KOPT-K1 (cell line): ENCODE measurements around the gene KCNIP4.

Experiments
- H3K27ac ChIP-seq: fragments of 200-600 bp; sonication (generic); 2 replicates; pipeline ENCODE4 v1.5.1; 2016; ENCODE audit warnings: antibody characterized with exemption, mild to moderate bottlenecking, low read depth, low read length; ENCODE audit not compliant: poor library complexity, severe bottlenecking
- H3K36me3 ChIP-seq: fragments of 200-600 bp; sonication (generic); 2 replicates; pipeline ENCODE4 v1.5.1; 2017; ENCODE audit warnings: antibody characterized with exemption, mild to moderate bottlenecking, low read length, moderate library complexity; ENCODE audit not compliant: insufficient read depth
- H3K9me3 ChIP-seq: fragments of 200-600 bp; sonication (generic); 2 replicates; pipeline ENCODE4 v1.5.1; 2017; ENCODE audit warnings: antibody characterized with exemption, low read length, mild to moderate bottlenecking; ENCODE audit not compliant: insufficient read depth, poor library complexity, severe bottlenecking

KCNIP4 gene

DNA sequence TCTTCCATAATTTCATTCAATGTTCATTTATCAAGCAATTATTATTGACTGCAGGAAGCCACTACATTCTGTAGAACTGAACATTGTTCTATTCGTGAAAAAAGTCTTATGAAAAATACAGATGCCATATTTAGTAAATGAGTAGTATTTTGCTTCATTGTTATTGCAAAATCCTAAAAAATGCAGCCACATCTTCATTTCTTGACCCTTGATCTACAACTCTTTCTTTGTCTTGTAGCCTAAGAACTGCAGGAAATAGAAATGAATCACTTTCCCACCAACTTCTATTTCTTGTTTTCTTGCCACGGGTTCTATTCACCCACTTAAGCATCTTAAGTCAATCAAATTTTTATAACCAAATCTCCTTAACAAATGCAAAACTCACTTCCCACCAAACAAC lies 63.3 kb downstream of the KCNIP4 start:
- Histone ChIP-seq H3K9me3 (no peaks in the 10 kb centered on the region), H3K27ac (no peak overlapping the region), H3K36me3 (no peaks in the 10 kb centered on the region)

DNA sequence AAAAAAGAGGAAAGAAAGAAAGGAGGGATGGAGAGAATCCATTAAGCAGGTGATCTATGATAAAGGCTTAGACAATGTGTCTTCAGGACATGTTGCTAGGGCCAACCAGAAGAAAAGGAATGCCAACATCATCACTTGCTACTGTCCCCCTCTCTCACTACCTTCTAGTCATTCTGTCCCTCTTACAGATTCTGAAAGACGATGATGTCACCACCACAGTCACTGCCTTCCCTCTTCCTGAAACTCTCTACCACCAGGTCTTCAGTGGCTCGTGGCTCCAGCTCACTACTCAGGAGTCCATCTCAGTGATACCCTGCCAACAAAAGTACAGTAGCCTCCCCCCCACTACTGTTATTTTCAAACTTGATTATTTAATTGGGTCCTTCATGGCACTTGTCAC lies 64.0 kb downstream of the KCNIP4 start:
- Histone ChIP-seq H3K27ac (no peak overlapping the region), H3K36me3 (no peaks in the 10 kb centered on the region)

DNA sequence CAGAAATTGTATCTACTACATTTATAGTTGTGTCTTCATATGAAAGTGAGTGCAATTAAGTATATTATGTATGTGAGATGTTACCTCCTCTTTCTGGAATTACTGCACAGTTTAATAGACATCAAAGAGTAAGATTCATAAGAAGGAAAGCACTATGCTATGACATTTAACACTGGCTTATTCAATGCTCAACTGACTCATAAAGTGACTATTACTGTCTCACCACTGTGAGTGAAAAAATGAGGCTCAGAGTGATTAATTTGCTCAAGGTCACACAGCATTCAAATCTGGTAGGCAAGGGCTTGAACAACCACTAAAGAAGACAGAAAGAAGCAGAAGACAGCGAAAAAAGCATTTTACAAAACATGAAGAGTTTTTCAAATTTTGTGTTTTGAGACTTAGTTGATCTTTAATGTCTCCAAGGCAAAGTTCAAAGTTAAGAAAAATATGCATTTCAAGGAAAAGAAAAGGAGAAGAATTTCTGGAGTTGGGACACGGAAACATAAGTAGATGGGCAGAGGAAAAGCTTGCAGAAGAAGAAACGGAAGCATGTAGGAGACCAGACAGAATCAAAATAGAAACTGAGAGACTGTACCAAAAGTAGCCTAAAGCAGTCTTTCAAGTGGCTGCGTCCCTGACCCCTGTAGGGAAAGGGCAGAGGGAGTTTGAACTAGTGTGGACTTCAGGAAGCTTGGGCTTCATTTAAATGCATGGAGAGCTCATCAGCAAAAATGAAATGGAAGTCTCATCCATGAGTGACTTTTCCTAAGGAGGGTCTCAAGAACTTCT lies 66.3 kb downstream of the KCNIP4 start:
- Histone ChIP-seq H3K9me3 (no peaks in the 10 kb centered on the region), H3K27ac (no peak overlapping the region), H3K36me3 (no peaks in the 10 kb centered on the region)

More for the DNA sequence above, 64.0 kb downstream of the KCNIP4 start:
- no peaks in the 10 kb centered on the region for H3K9me3 ChIP-seq

DNA sequence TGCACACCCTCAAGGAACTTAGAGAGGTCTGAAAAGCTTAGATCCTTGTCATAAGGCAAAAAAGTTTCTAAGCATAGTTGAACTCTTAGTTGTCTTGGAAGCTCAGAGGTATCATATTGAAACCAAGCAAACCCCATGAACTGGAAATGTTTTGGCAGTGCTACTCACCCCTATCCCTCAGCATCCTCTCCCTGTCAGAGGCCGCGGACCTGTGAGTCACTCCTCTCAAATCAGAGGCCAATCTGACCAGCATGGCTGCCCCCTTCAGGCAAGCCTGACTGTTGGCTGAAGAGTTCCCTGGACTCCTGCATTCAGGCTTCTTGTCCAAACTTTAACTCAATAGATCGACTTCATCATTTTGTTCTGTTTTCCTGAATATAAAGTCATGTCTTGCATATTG lies 69.4 kb downstream of the KCNIP4 start:
- H3K36me3 ChIP-seq, result no peaks in the 10 kb centered on the region
- H3K9me3 ChIP-seq, result no peaks in the 10 kb centered on the region
- H3K27ac ChIP-seq, result no peak overlapping the region

DNA sequence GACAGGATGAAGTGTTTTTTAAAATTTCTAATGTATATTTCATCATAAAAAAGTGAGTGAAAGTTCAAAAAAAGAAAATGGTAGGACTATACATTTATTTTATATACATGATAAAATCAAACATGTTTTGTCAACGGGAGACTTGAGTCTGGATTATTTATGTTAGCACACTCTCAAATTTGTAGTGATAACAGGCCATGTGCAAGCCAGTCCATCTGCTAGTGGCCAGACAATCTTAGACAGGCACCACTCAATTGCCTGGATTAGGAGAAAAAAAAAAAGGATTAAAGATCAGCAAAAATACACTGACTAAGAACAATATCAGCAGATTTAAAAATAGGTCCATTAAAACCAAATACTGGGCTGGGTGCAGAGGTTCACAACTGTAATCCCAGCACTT lies 71.9 kb downstream of the KCNIP4 start:
- no peak overlapping the region for H3K27ac ChIP-seq
- H3K9me3 ChIP-seq, result no peaks in the 10 kb centered on the region
- H3K36me3 ChIP-seq, result no peaks in the 10 kb centered on the region

DNA sequence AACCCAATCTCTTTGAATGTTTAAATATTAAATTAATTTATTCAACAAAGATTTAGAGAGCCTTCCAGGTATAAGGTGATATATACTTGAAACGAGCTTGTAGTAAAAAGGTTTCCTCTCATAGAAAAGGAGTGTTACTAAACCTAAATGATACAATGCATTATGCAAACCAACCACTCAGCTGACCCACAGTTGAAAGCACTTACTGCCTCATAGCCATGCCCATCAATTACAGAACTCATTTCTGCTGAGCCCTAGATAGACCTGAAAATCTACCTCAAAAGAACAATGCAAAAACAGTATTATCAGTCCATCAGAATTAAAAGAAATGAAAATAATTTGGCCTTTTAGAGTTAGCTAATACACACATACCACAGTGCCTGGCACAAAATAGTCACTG lies 75.4 kb downstream of the KCNIP4 start:
- H3K9me3 ChIP-seq, result no peaks in the 10 kb centered on the region
- no peak overlapping the region for H3K27ac ChIP-seq

DNA sequence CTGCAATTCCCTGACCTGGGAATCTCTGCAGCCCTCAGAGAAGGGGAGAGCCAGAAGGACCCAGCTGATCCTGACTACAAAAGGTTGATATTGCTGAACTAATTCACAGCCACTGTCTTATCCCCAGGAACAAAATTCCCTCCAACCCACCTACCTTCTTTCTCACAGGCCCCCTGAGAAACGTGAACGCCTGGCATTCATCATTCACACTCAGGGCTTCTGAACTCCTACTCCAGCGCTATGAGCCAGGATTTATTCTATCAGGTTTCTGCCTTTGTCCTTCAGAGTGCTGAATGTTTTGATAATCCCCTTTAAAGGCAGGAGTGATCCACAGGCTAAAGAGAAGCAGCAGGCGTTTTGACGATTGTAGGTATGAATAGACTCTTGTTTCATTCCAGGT lies 76.5 kb downstream of the KCNIP4 start:
- no peaks in the 10 kb centered on the region for H3K36me3 ChIP-seq
- no peaks in the 10 kb centered on the region for H3K9me3 ChIP-seq
- H3K27ac ChIP-seq, result no peak overlapping the region

More for the DNA sequence above, 75.4 kb downstream of the KCNIP4 start:
- H3K36me3 ChIP-seq, result no peaks in the 10 kb centered on the region

DNA sequence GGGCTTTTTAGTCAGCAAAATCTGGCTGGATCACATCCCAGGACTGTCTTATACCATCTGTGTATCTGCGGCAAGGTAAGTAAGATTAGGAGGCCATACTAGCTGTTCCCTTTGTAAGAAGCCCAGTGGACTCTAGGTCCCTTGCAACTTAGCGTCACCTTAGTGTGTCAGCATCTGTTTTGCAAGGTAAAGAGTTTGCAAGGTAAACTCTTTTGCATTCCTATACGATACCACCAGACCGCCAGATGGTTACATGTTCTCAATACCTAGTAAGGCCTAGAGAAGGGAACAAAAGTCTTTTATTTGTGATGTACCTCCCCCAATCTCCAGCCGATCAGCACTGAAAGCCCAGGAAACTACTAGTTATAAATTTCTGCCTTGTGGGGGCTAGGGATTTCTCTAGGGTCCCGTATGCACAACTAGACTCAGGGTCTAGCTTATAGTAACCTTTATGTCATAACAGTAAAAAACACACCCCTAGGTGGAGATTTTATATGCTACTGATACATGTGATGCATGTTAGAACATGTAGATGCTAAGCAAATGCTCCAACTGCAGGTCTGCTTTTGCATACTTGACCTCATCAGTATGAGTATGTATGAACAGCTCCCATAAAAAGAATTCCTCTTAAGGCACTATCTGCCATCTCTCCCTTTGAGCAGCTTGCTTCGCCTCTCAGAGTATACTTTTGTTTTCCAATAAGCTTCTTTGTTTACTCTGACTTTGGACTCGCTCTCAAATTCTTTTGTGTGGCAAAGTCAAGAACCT lies 78.4 kb downstream of the KCNIP4 start:
- Histone ChIP-seq H3K27ac (no peak overlapping the region), H3K9me3 (no peaks in the 10 kb centered on the region), H3K36me3 (no peaks in the 10 kb centered on the region)

DNA sequence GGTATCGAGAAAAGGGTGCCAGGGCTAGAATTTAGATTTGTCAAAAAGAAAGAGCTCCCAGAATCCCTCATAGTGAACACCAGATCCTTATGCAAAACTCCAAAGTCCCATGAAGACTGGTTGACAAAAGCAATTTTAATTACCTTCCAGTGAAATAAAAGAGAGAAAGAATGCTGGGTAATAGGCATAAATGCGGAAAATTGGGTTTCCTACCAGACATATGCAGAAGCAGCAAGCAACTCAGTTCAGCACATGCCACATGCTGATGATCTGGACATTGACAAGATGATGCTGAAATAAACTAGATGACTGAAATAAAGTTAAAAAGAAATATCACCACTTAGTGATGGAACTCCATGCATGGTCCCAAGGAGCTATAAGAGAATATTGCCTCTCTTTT lies 83.9 kb downstream of the KCNIP4 start:
- Histone ChIP-seq H3K36me3 (no peaks in the 10 kb centered on the region), H3K27ac (no peak overlapping the region), H3K9me3 (no peaks in the 10 kb centered on the region)

DNA sequence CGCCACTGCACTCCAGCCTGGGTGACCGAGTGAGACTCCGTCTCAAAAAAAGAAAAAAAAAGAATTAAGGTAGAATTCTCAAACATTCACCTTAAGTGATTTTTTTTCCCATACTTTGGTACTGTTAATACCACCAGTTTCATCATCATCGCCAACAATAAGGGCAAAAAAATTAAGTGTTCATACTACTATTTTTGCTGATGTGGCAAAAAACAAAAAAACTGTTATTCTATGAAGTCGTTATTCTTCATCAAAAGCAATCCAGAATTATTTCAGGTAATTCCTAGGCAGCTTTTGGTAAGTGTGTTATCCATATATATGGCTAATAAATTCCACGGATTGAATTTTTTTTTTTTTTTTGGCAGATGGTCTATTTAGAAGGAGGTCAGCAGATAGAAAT lies 85.7 kb downstream of the KCNIP4 start:
- no peaks in the 10 kb centered on the region for H3K9me3 ChIP-seq
- no peak overlapping the region for H3K27ac ChIP-seq
- no peaks in the 10 kb centered on the region for H3K36me3 ChIP-seq

DNA sequence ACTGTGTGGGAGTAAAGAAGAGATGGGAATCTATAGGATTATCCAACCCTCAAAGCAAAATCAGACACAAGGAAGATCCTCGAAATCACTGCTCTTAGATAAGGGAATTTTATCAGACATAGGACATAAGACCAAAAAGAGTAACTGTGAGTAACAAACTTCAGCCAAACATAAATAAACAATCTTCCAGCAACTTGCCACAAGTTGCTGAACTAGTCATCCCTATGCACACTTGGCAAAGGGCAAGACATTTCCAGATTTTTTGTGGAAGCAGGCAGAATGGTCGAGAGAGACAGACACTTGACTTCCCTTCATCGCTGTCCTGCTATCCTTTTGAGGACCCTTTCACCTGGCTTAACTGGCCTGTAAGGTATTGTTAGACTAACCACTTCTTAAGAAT lies 89.6 kb downstream of the KCNIP4 start:
- peaks cover 8% of the 10 kb centered on the region for H3K9me3 ChIP-seq
- no peak overlapping the region for H3K27ac ChIP-seq
- H3K36me3 ChIP-seq, result no peaks in the 10 kb centered on the region

DNA sequence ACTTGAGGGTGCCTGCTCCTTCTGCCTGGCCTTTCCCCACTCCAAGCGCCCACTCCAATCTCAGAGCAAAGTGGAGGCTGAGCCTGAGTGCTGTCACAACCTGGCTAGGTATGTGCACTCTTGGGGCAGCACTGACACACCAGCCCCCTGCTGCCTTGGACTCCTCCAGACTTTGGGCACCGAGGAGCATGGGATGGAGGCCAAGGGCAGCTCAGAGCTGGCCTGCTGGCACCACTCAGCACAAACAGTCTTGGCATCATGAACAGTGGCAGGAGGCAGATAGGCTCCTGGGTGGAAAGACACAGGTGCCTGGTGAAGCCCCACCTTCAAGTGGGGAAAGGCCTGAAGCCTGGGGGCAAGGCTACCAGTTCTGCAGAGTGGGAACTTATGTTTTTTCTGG lies 91.8 kb downstream of the KCNIP4 start:
- no peak overlapping the region for H3K27ac ChIP-seq
- H3K36me3 ChIP-seq, result no peaks in the 10 kb centered on the region
- peaks cover 8% of the 10 kb centered on the region for H3K9me3 ChIP-seq

DNA sequence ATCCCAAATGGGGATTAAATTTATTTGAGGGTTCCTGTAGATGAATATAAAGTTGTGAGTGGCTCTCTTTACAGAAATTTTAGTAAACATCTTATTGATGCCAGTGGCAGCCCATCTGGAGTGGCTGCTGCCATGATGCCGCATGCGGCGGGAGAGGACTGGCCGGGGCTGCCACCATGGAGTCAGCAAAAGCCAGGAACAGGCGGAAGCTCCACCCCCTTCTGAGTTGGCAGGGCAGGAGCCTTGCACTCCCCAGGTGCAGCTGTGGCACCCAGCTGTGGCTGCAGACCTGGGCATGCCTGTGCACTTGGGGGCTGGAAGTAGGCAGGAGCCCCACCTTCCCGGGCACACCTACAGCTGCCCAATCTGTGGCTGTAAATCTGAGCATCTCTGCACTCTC lies 92.3 kb downstream of the KCNIP4 start:
- Histone ChIP-seq H3K9me3 (peaks cover 8% of the 10 kb centered on the region), H3K36me3 (no peaks in the 10 kb centered on the region), H3K27ac (no peak overlapping the region)

DNA sequence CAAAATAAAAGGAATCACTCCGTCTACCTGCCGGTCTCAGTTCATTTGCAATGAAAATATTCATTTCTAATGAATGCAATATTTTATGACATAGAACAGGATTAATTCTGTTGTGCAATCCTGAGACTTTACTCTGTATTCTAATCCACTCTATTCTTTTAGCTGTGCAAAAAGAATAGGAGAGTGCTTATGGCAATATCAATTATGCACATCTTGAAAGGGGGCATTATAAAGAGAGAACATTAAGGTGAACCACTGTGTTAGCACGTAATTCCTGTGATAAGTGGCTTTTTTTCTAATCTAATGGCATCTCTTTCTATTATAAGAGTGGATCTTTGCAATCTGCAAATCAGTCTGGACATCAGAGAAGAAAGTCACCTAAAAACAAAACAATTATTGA lies 99.5 kb downstream of the KCNIP4 start:
- no peak overlapping the region for H3K27ac ChIP-seq
- H3K36me3 ChIP-seq, result no peaks in the 10 kb centered on the region
- no peaks in the 10 kb centered on the region for H3K9me3 ChIP-seq

DNA sequence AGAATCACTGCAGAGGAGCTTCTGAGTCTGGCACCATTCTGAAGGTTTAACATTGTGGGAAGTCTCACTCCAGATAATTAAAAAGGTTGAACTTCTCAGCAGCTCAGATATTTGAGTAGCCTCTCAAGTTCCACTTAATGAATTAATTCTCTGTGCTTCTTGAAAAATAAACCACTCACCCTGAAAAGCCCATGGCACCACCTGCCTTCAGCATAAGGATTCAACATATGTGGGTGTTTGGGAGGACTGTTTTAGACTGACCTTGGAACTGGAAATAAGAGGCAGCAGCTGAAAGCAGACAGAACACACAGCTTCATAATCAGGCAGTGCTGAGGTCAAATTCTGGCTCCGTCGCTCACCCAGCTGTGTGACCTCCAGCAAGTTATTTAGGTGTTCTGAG lies 100.6 kb downstream of the KCNIP4 start:
- H3K36me3 ChIP-seq, result no peaks in the 10 kb centered on the region
- H3K9me3 ChIP-seq, result no peaks in the 10 kb centered on the region
- no peak overlapping the region for H3K27ac ChIP-seq

DNA sequence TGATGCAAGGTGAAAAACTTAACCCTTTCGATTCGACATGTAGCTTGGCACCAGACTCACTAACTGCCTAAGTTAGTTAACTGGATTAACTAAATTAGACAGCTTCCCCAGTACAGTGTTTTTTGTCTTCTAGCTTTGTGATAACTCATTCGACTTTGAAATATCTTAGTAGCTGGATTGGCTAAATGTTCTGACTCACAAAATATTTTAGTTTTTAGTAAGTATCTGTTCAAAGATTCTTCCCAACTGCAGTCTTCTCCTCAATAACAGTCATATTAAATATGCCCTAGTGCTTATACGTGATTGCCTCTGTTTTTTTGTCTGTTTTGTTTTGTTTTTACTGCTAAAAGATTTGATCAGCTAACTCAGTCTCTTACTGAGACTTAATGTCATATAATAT lies 102.9 kb downstream of the KCNIP4 start:
- Histone ChIP-seq H3K9me3 (no peaks in the 10 kb centered on the region), H3K36me3 (no peaks in the 10 kb centered on the region), H3K27ac (no peak overlapping the region)
